Measurements from ENCODE around the gene RRM1.

- TF ChIP-seq ASH2L (IDR thresholded peaks at IDR 0.05; ENCODE audit: borderline replicate concordance, low read depth) (no peak), SUZ12 (IDR thresholded peaks at IDR 0.05; ENCODE audit: unreplicated experiment) (no peak), CTCF (IDR thresholded peaks at IDR 0.05 in 2 of 3, conservative IDR thresholded peaks at IDR 0.05 in 1 of 3; ENCODE audit: control insufficient read depth in 2 of 3, extremely low read depth in 1 of 3, insufficient read depth in 1 of 3, low read depth in 3 of 3, low read length in 3 of 3) (no peak), BHLHE40 (IDR thresholded peaks at IDR 0.05; ENCODE audit: borderline replicate concordance in 1 of 2, low read depth in 2 of 2, low read length in 1 of 2) (peak; percentile 26 to 57; a peak in 2 of 4 replicates), SMC3 (IDR thresholded peaks at IDR 0.05; ENCODE audit: borderline replicate concordance, low read length) (0 out of 2 replicates have a peak, but pooled peaks have one; percentile 7), SIN3A (IDR thresholded peaks at IDR 0.05; ENCODE audit: low read depth, low read length) (peak; percentile 92; the same call in 1 of the 2 replicates), TCF12 (IDR thresholded peaks at IDR 0.05; ENCODE audit: low read depth, low read length) (peak; percentile 47; the same call in 1 of the 2 replicates), BCLAF1 (IDR thresholded peaks at IDR 0.05) (no peak), ZNF622 (IDR thresholded peaks at IDR 0.05) (no peak), POLR2A (IDR thresholded peaks at IDR 0.05; ENCODE audit: low read depth, low read length) (peak; percentile 84), POLR2AphosphoS5 (IDR thresholded peaks at IDR 0.05; ENCODE audit: low read length) (peak; percentile 85), GABPA (IDR thresholded peaks at IDR 0.05; ENCODE audit: low read depth) (peak; percentile 68)
Measured at GRCh38 chr11:4094348-4095291, at the start of gene RRM1.
